Right lobe of liver (tissue), 6 donors: Measurements from ENCODE around the gene SH3RF1. TPM values are rescaled to one million over a fixed set of nuclear protein-coding genes. Genes with fewer than 3 reads are reported as not detected.

Experiments
- ATAC-seq, 4 donors: fragments of 200-7000 bp; cut with Tn5 transposase; one replicate each; pipeline ENCODE4 v1.9.1; 2020; ENCODE audit warnings: mild to moderate bottlenecking in 4 of 4, moderate library complexity in 4 of 4
- DNase-seq, 3 donors: peaks; one replicate each; pipeline ENCODE4 v3.0.0-alpha.2; 2020
- H3K27ac ChIP-seq, 3 donors: fragments of 200-600 bp; one replicate each; pipeline ENCODE4 v1.8.0; 2022
- H3K27me3 ChIP-seq, 2 donors: fragments of 200-600 bp; one replicate each; pipeline ENCODE4 v1.8.0; 2022
- H3K36me3 ChIP-seq, 4 donors: fragments of 200-600 bp; sonication (generic) in 1 of 4; one replicate each; pipeline versions ENCODE4 v1.5.1 to v1.8.0; 2017 to 2022; ENCODE audit warnings: control low read depth in 1 of 4
- H3K4me1 ChIP-seq, 4 donors: fragments of 200-600 bp; sonication (generic) in 1 of 4; one replicate each; pipeline versions ENCODE4 v1.5.1 to v1.8.0; 2017 to 2022; ENCODE audit warnings: control low read depth in 1 of 4
- H3K4me3 ChIP-seq, 3 donors: fragments of 200-600 bp; one replicate each; pipeline ENCODE4 v1.8.0; 2022
- H3K9me3 ChIP-seq, 4 donors: fragments of 200-600 bp; sonication (generic) in 1 of 4; one replicate each; pipeline versions ENCODE4 v1.5.1 to v1.8.0; 2017 to 2022; ENCODE audit warnings: control low read depth in 1 of 4
- CTCF ChIP-seq, 4 donors: fragments of 200-600 bp in 3 of 4; fragments of 450-650 bp in 1 of 4; IDR thresholded peaks; one replicate each; pipeline versions ENCODE4 v1.5.1 to v1.8.0; 2016 to 2022; ENCODE audit warnings: antibody characterized with exemption in 4 of 4, mild to moderate bottlenecking in 2 of 4
- POLR2A ChIP-seq: fragments of 450-650 bp; IDR thresholded peaks from one replicate; pipeline ENCODE4 v1.6.1; 2017; ENCODE audit warnings: antibody characterized with exemption, mild to moderate bottlenecking
- WGBS: methylation state at CpG from one replicate; pipeline ENCODE4 v1.1.6; 2018; ENCODE audit warnings: low coverage, low lambda C conversion rate; ENCODE audit not compliant: insufficient coverage; ENCODE audit errors: missing lambda C conversion rate; 5-methylcytosine and 5-hydroxymethylcytosine counted together
- intact Hi-C, 2 donors: fragments of 100-400 bp; cut with DNase I; formaldehyde crosslinking; loops; one replicate each; pipeline versions ENCODE4 v1.11.2 to v1.14.1; 2022
- total RNA-seq, 6 experiments: library from RNA; depleted of rRNA in 2 of 6; stranded (reverse); fragments of >200 nt in 2 of 6; fragmentation: NEBNext Ultra II Directional in 3 of 6; extraction: Animal tissue kit (Norgen Biotek cat#: 25700) in 3 of 6; gene quantifications; one replicate each; pipeline versions ENCODE4 v1.1.0 to v1.2.4, GENCODE V29; 2016 to 2023
- donor health status: DM: no; HTN: yes; CAD: no.
- donor health status: DM: no; HTN: no; CAD: no.
- donor health status: DM: no; HTN: no; CAD: no.
- donor health status: DM: no; HTN: yes; CAD: no.
- donor health status: DM: no; HTN: yes; CAD: no.

The SH3RF1 gene
- total RNA-seq, 6 experiments from 2014 or later, result 5.5 to 11.0 (median 7.3) TPM

- no peak overlapping the region for H3K4me3 ChIP-seq
- peak overlapping the region in 1 of 3 donors; percentile 63 for H3K27ac ChIP-seq
- TF ChIP-seq CTCF (IDR thresholded peaks at IDR 0.05) (no peak), POLR2A (no peak)
- intact Hi-C loops, result no loop called here
- no peaks in the 10 kb centered on the region for H3K9me3 ChIP-seq
- peaks cover 0 to 4% (median under 1%) of the 10 kb centered on the region in 4 donors for H3K36me3 ChIP-seq
- ATAC-seq (no peak), DNase-seq (no peak)
- no peaks in the 10 kb centered on the region for H3K27me3 ChIP-seq
- peaks cover 0 to 24% (median 11%) of the 10 kb centered on the region in 4 donors for H3K4me1 ChIP-seq
- WGBS, result 87% methylated on average over 2 of the region's 2 CpGs
Observed at GRCh38 chr4:169098054-169098497, 172.7 kb downstream of the SH3RF1 start.

DNA sequence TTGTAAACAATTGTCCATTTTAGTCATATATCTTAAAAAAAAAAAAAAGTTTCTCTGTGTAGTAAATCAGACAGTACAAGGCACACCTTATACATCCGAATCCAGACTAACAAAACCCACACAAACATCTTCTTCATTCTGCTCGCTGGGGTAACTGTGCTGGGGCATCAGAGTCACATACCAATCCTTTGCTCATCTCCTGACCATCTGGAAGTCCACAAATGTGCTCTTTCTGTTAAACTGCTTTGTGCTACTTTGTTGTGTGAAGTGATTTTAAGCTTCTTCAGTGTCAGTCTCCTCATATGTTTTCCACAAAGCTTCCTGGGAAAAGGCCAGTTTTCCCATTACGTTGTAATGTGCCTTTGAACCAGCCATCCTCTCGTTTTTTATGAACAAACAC is 174.5 kb downstream of the SH3RF1 start:
- Histone ChIP-seq H3K27me3 (no peaks in the 10 kb centered on the region), H3K4me1 (peaks cover 0 to 24% (median 11%) of the 10 kb centered on the region in 4 donors), H3K4me3 (no peak overlapping the region), H3K36me3 (peaks cover 0 to 4% (median 0%) of the 10 kb centered on the region in 4 donors), H3K9me3 (no peaks in the 10 kb centered on the region), H3K27ac (no peak overlapping the region)
- WGBS, result 87% methylated on average over 4 of the region's 4 CpGs
- intact Hi-C loops, result no loop called here
- no peak for ATAC-seq
- DNase-seq, result no peak
- no peak for TF ChIP-seq POLR2A
- no peak for TF ChIP-seq CTCF (IDR thresholded peaks at IDR 0.05)

DNA sequence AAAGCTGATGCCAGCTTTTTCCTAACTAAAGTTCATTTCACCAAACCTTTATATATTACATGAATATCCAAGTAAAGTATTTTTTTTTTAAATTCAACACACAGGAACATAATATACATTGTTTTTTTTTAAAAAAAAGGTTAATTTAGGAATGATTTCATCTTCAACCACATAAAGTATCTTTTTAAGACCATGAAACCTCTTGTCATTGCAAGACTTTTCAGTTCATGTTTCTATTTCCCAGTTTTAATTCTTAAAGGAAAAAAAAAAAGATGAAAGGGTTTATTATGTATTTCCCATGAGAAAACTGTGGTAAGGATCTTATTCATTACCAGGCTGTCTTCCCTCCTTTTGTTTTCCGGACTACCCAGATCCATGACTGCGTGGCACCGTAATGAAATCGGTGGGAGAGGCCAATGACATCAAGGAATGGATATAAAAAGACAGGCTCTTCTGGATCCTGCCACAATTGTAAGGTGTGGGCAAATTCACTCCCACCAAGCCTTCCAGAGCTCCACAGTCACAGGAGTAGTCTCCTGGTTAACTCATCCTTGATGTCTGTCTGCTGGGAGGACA is 176.0 kb downstream of the SH3RF1 start:
- WGBS, result 88% methylated on average over 4 of the region's 4 CpGs
- intact Hi-C loops, result no loop called here
- peaks cover 0 to 18% (median 7%) of the 10 kb centered on the region in 4 donors for H3K4me1 ChIP-seq
- no peak for TF ChIP-seq POLR2A
- no peak for TF ChIP-seq CTCF (IDR thresholded peaks at IDR 0.05)
- no peak for DNase-seq
- ATAC-seq, result no peak
- no peaks in the 10 kb centered on the region for H3K27me3 ChIP-seq
- peaks cover 0 to 4% (median 0%) of the 10 kb centered on the region in 4 donors for H3K36me3 ChIP-seq
- H3K4me3 ChIP-seq, result no peak overlapping the region
- H3K9me3 ChIP-seq, result no peaks in the 10 kb centered on the region
- no peak overlapping the region for H3K27ac ChIP-seq

GRCh38 chr4:169092889-169093522 is 177.8 kb downstream of the SH3RF1 start:
- no peak for DNase-seq
- intact Hi-C loops, result no loop called here
- peak in 1 of 4 donors; percentile 53 for ATAC-seq
- no peaks in the 10 kb centered on the region for H3K27me3 ChIP-seq
- no peaks in the 10 kb centered on the region for H3K9me3 ChIP-seq
- H3K4me3 ChIP-seq, result no peak overlapping the region
- TF ChIP-seq CTCF (IDR thresholded peaks at IDR 0.05), result no peak
- no peak for TF ChIP-seq POLR2A
- peaks cover 0 to 4% (median 0%) of the 10 kb centered on the region in 4 donors for H3K36me3 ChIP-seq
- no peak overlapping the region for H3K27ac ChIP-seq
- peaks cover 0 to under 1% (median 0%) of the 10 kb centered on the region in 4 donors for H3K4me1 ChIP-seq
- WGBS, result 83% methylated on average over 3 of the region's 3 CpGs
